Activated T-helper 2 cell treated with anti-CD3 and anti-CD28 coated beads, Interferon-gamma antibody, Interleukin-2, Interleukin-4, amounts not matched to agents 10 μg/mL and 5 μg/mL and 100 μg/mL, durations not matched to agents 14 hours and 24 hours and 36 hours (primary cell): Measurements from ENCODE around the gene MAP4K1. TPM values are rescaled to one million over a fixed set of nuclear protein-coding genes. Genes with fewer than 3 reads are reported as not detected.
"Not testable (repeated sequence)": the region's sequence is repeated elsewhere in the genome, so short reads cannot be mapped to it uniquely, and the experiment has no call there.

ENCODE experiments used
- DNase-seq: peaks from one replicate; pipeline ENCODE4 v3.0.0; 2021; ENCODE audit warnings: low spot score
- H3K27ac Mint-ChIP-seq: one replicate; pipeline ENCODE4 v1.8.0; 2021; ENCODE audit warnings: mixed read lengths
- H3K27me3 Mint-ChIP-seq: one replicate; pipeline ENCODE4 v1.8.0; 2021; ENCODE audit warnings: low read depth, mixed read lengths
- H3K36me3 Mint-ChIP-seq: one replicate; pipeline ENCODE4 v1.8.0; 2021; ENCODE audit warnings: low read depth, mixed read lengths
- H3K4me1 Mint-ChIP-seq: one replicate; pipeline ENCODE4 v1.8.0; 2021; ENCODE audit warnings: low read depth, mixed read lengths
- H3K4me3 Mint-ChIP-seq: one replicate; pipeline ENCODE4 v1.8.0; 2021; ENCODE audit warnings: low read depth, mild to moderate bottlenecking, moderate library complexity, mixed read lengths
- H3K9me3 Mint-ChIP-seq: one replicate; pipeline ENCODE4 v1.8.0; 2021; ENCODE audit warnings: mixed read lengths
- intact Hi-C: fragments of 100-400 bp; cut with micrococcal nuclease; formaldehyde crosslinking; loops from one replicate; pipeline ENCODE4 v1.15.1; 2023
- total RNA-seq: library from RNA; stranded (reverse); gene quantifications from 2 replicates; pipeline ENCODE4 v1.2.3, GENCODE V29; 2022

The MAP4K1 gene
- total RNA-seq, 1 donor from 2014 or later: 187 TPM

GRCh38 chr19:38554676-38555141, 63.0 kb downstream of the MAP4K1 start:
- H3K27ac Mint-ChIP-seq: no peak overlapping the region
- no peaks in the 10 kb centered on the region for H3K27me3 Mint-ChIP-seq
- H3K9me3 Mint-ChIP-seq: peaks cover 4% of the 10 kb centered on the region
- H3K4me1 Mint-ChIP-seq: peaks cover 47% of the 10 kb centered on the region
- peaks cover 12% of the 10 kb centered on the region for H3K36me3 Mint-ChIP-seq
- intact Hi-C loops: loop anchor here (10.0 kb wide), 1 partner anchor 280 kb away; the partner anchor contains the start of gene ECH1
- H3K4me3 Mint-ChIP-seq: no peak overlapping the region
- DNase-seq: no peak

DNA sequence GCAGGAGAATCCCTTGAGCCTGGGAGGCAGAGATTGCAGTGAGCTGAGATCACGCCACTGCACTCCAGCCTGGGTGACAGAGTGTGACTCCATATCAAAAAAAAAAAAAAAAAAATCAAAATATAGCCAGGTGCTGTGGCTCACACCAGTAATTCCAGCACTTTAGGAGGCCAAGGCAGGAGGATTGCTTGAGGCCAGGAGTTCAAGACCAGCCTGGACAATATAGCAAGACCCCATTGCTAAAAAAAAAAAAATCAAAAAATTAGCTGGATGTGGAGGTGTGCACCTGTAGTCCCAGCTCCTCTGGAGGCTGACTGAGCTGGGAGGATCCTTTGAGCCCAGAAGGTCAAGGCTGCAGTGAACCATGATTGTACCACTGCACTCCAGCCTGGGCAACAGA, 64.5 kb downstream of the MAP4K1 start:
- not testable (repeated sequence) for H3K27me3 Mint-ChIP-seq, H3K4me3 Mint-ChIP-seq, H3K27ac Mint-ChIP-seq, H3K9me3 Mint-ChIP-seq, DNase-seq
- peaks cover 40% of the 10 kb centered on the region for H3K4me1 Mint-ChIP-seq
- intact Hi-C loops: loop anchor here (10.0 kb wide), 1 partner anchor 282 kb away; the partner anchor contains the start of gene ECH1
- H3K36me3 Mint-ChIP-seq: peaks cover 12% of the 10 kb centered on the region

GRCh38 chr19:38551450-38551813, 66.3 kb downstream of the MAP4K1 start:
- DNase-seq: no peak
- intact Hi-C loops: loop anchor here (10.0 kb wide), 1 partner anchor 283 kb away; the partner anchor contains the start of gene ECH1
- Mint-ChIP-seq H3K9me3 (peaks cover 4% of the 10 kb centered on the region), H3K4me1 (peaks cover 31% of the 10 kb centered on the region), H3K36me3 (peaks cover 12% of the 10 kb centered on the region), H3K27ac (peak overlapping the region; percentile 59), H3K4me3 (no peak overlapping the region), H3K27me3 (no peaks in the 10 kb centered on the region)

DNA sequence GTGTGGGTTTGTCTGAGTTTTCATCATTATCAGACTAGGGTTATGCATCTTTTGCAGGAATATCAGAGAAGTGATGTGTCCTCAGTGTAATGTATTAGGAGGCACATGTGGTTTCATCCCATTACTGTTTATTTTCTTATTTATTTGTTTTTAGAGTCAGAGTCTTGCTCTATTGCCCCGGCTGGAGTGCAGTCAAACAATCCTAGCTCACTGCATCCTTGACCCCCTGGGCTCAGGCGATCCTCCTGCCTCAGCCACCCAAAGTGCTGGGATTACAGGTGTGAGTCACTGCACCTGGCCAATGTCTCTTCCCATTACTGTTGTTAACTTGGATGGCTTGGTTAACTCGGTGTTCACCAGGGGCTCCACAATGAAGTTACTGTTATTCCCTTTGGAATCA, 67.4 kb downstream of the MAP4K1 start:
- Mint-ChIP-seq H3K36me3 (peaks cover 12% of the 10 kb centered on the region), H3K27ac (no peak overlapping the region), H3K4me1 (peaks cover 28% of the 10 kb centered on the region), H3K9me3 (peaks cover 4% of the 10 kb centered on the region), H3K4me3 (no peak overlapping the region), H3K27me3 (no peaks in the 10 kb centered on the region)
- intact Hi-C loops: loop anchor here (10.0 kb wide), 1 partner anchor 284 kb away; the partner anchor contains the start of gene ECH1
- DNase-seq: no peak

DNA sequence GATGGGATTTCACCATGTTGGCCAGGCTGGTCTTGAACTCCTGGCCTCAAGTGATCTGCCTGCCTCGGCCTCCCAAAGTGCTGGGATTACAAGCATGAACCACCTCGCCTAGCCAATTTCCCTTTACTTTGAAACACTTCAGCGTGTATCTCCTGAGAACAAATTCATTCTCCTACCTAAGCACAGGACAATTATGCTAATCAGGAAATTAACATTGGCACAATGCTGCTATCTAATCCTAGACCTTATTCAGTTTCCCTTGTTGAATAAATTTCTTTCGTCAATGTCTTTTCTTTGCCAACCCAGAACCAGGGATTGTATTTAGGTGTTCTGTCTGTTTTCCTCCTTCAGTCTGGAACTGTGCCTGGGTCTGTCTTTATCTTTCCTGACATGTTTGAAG, 67.8 kb downstream of the MAP4K1 start:
- no peak for DNase-seq
- Mint-ChIP-seq H3K36me3 (peaks cover 11% of the 10 kb centered on the region), H3K27ac (no peak overlapping the region), H3K4me1 (peaks cover 26% of the 10 kb centered on the region), H3K27me3 (no peaks in the 10 kb centered on the region), H3K9me3 (peaks cover 4% of the 10 kb centered on the region), H3K4me3 (no peak overlapping the region)
- intact Hi-C loops: loop anchor here (10.0 kb wide), 1 partner anchor 285 kb away; the partner anchor contains the start of gene ECH1

GRCh38 chr19:38549061-38549460, 68.7 kb downstream of the MAP4K1 start:
- DNase-seq: no peak
- H3K4me3 Mint-ChIP-seq: no peak overlapping the region
- H3K27ac Mint-ChIP-seq: no peak overlapping the region
- peaks cover 4% of the 10 kb centered on the region for H3K9me3 Mint-ChIP-seq
- H3K4me1 Mint-ChIP-seq: peaks cover 31% of the 10 kb centered on the region
- no peaks in the 10 kb centered on the region for H3K27me3 Mint-ChIP-seq
- intact Hi-C loops: no loop called here
- H3K36me3 Mint-ChIP-seq: peaks cover 9% of the 10 kb centered on the region

- H3K4me1 Mint-ChIP-seq: peaks cover 26% of the 10 kb centered on the region
- DNase-seq: no peak
- H3K9me3 Mint-ChIP-seq: no peaks in the 10 kb centered on the region
- H3K36me3 Mint-ChIP-seq: peaks cover 4% of the 10 kb centered on the region
- H3K27me3 Mint-ChIP-seq: no peaks in the 10 kb centered on the region
- H3K4me3 Mint-ChIP-seq: no peak overlapping the region
- intact Hi-C loops: no loop called here
- H3K27ac Mint-ChIP-seq: no peak overlapping the region
These were observed 70.3 kb downstream of the MAP4K1 start for GRCh38 chr19:38547421-38547820.

- Mint-ChIP-seq H3K4me3 (no peak overlapping the region), H3K4me1 (peaks cover 23% of the 10 kb centered on the region), H3K27me3 (no peaks in the 10 kb centered on the region), H3K27ac (no peak overlapping the region), H3K9me3 (peaks cover 6% of the 10 kb centered on the region), H3K36me3 (peaks cover 3% of the 10 kb centered on the region)
- DNase-seq: no peak
- intact Hi-C loops: no loop called here
These were observed 72.2 kb downstream of the MAP4K1 start for GRCh38 chr19:38545596-38545995.

- no peak for DNase-seq
- H3K4me3 Mint-ChIP-seq: no peak overlapping the region
- peaks cover 9% of the 10 kb centered on the region for H3K9me3 Mint-ChIP-seq
- intact Hi-C loops: loop anchor here (1.0 kb wide), 3 partner anchors 15 to 90 kb away; partner anchors contain the start of gene MAP4K1
- peaks cover 3% of the 10 kb centered on the region for H3K36me3 Mint-ChIP-seq
- peak overlapping the region; percentile 69 for H3K27ac Mint-ChIP-seq
- H3K27me3 Mint-ChIP-seq: no peaks in the 10 kb centered on the region
- peaks cover 21% of the 10 kb centered on the region for H3K4me1 Mint-ChIP-seq
These were observed 73.0 kb downstream of the MAP4K1 start for GRCh38 chr19:38544569-38545315.

DNA sequence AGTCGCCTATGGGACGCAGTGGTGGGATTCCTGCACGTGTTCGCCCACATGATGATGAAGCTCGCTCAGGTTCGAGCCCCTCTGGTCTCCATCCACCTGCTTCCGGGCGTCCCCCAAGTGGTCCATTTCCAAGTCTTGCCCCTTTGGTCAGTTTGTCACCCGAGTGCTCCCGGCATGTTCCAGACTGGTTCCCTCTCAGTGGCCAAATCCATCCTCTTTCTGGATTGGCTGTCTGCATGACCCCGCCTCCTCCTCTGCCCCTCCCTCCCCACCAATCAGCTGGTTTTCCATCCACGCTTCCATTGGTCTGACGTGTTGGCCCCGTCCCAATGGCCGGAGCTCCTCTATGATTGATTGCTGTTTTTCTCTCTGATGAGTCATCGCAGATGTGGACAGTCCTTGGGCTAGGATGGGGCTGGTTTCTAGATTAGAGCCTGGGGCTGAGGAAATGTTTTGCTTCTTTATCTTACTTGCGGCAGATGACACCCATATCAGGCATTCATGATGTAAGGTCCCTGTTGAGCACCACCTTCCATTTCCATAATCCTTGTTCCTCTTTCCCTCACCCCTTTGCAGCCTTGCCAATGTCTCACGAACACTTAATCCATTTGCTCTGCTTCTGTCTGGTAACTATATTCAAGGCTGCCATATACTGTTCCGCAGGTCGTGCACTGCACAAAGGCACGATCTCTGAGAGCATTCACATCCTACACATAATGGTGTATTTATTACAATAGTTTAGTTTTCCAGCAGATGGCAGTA, 73.8 kb downstream of the MAP4K1 start:
- Mint-ChIP-seq H3K9me3 (peaks cover 10% of the 10 kb centered on the region), H3K36me3 (peaks cover 6% of the 10 kb centered on the region), H3K27ac (peak overlapping the region; percentile 69), H3K27me3 (no peaks in the 10 kb centered on the region), H3K4me1 (peaks cover 27% of the 10 kb centered on the region), H3K4me3 (peak overlapping the region; percentile 32)
- DNase-seq: peak; percentile 19
- intact Hi-C loops: loop anchor here (1.0 kb wide), 3 partner anchors 15 to 90 kb away; partner anchors contain the start of gene MAP4K1

DNA sequence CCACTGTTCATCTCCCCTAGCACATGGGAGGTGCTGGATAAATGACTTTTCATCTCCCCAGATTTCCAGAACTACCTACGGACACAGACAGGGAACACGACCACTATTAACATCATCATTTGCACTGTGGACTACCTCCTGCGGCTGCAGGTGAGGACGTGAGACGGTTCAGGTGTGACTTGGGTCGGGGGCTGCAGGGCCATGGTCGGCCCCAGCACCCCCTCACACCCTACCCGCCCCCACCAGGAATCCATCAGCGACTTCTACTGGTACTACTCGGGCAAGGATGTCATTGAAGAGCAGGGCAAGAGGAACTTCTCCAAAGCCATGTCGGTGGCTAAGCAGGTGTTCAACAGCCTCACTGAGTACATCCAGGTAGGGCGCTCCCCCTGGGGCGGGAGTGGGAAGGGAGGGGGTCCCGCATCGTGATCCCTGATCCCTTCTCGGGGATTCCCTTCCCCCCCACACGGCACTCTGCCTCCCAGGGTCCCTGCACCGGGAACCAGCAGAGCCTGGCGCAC, 74.4 kb downstream of the MAP4K1 start:
- H3K4me1 Mint-ChIP-seq: peaks cover 34% of the 10 kb centered on the region
- H3K27me3 Mint-ChIP-seq: no peaks in the 10 kb centered on the region
- peaks cover 10% of the 10 kb centered on the region for H3K9me3 Mint-ChIP-seq
- peaks cover 13% of the 10 kb centered on the region for H3K36me3 Mint-ChIP-seq
- DNase-seq: no peak
- H3K4me3 Mint-ChIP-seq: no peak overlapping the region
- intact Hi-C loops: no loop called here
- H3K27ac Mint-ChIP-seq: no peak overlapping the region

DNA sequence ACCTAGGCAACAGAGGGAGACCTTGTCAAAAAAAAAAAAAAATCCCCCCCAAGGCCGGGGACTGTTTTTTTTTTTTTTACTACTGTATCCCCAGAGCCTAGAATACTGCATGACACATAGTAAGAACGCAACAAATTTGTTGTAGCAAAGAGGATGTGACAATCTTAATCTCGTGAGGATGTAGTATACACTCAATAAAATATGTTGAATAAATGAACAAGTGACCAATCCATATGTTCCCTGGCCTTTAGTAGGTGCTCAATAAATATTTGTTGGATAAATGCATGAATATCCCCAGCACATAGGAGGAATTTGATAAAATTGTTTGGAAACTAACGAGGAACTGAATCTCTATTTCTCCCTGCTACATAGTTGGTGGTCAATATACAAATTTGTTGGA, 75.7 kb downstream of the MAP4K1 start:
- Mint-ChIP-seq H3K4me1 (peaks cover 45% of the 10 kb centered on the region), H3K4me3 (no peak overlapping the region), H3K9me3 (peaks cover 14% of the 10 kb centered on the region), H3K36me3 (peaks cover 21% of the 10 kb centered on the region), H3K27ac (no peak overlapping the region), H3K27me3 (no peaks in the 10 kb centered on the region)
- intact Hi-C loops: no loop called here
- DNase-seq: no peak
